Liver (tissue), 9 donors: Measurements from ENCODE around the gene CHST5. TPM values are rescaled to one million over a fixed set of nuclear protein-coding genes. Genes with fewer than 3 reads are reported as not detected.

Experiments
- DNase-seq: peaks from one replicate; pipeline ENCODE4 v3.0.0-alpha.2; 2017; ENCODE audit warnings: low spot score
- H3K27ac ChIP-seq, 2 donors: one replicate each; pipeline ENCODE4 v1.7.0; 2013; ENCODE audit warnings: inconsistent platforms in 2 of 2, low read length in 2 of 2, control low read depth in 1 of 2, low read depth in 1 of 2, mild to moderate bottlenecking in 1 of 2
- H3K27me3 ChIP-seq, 4 donors: one replicate each; pipeline versions ENCODE4 v1.6.1 to v1.7.0; 2013; ENCODE audit warnings: low read length in 3 of 4, inconsistent platforms in 1 of 4, mild to moderate bottlenecking in 1 of 4, moderate library complexity in 1 of 4; ENCODE audit not compliant: control insufficient read depth in 4 of 4, insufficient read depth in 4 of 4
- H3K36me3 ChIP-seq, 4 donors: one replicate each; pipeline versions ENCODE4 v1.6.1 to v1.7.0; 2013; ENCODE audit warnings: low read length in 3 of 4, mild to moderate bottlenecking in 3 of 4, low read depth in 1 of 4, moderate library complexity in 1 of 4; ENCODE audit not compliant: control insufficient read depth in 4 of 4, insufficient read depth in 3 of 4
- H3K4me1 ChIP-seq, 4 donors: one replicate each; pipeline versions ENCODE4 v1.6.1 to v1.7.0; 2013; ENCODE audit warnings: low read length in 3 of 4, mild to moderate bottlenecking in 3 of 4, moderate library complexity in 1 of 4; ENCODE audit not compliant: control insufficient read depth in 4 of 4, insufficient read depth in 4 of 4
- H3K4me3 ChIP-seq, 3 donors: one replicate each; pipeline versions ENCODE4 v1.6.1 to v1.7.0; 2013; ENCODE audit warnings: low read length in 3 of 3, control low read depth in 1 of 3, low read depth in 1 of 3, mild to moderate bottlenecking in 1 of 3
- H3K9ac ChIP-seq, 2 donors: one replicate each; pipeline ENCODE4 v1.7.0; 2013; ENCODE audit warnings: low read length in 2 of 2, mild to moderate bottlenecking in 2 of 2, moderate library complexity in 2 of 2, control low read depth in 1 of 2, low read depth in 1 of 2
- H3K9me3 ChIP-seq, 4 donors: one replicate each; pipeline versions ENCODE4 v1.6.1 to v1.7.0; 2013; ENCODE audit warnings: low read length in 3 of 4; ENCODE audit not compliant: control insufficient read depth in 4 of 4
- CTCF ChIP-seq: fragments of 150-350 bp; IDR thresholded peaks from 2 replicates; pipeline ENCODE4 v1.5.1; 2017; ENCODE audit warnings: improper control_type of control experiment, low read depth, low read length; ENCODE audit not compliant: missing input control
- HNF4A ChIP-seq, 2 donors: conservative IDR thresholded peaks; 2 replicates each; pipeline ENCODE4 v1.6.1; 2016; ENCODE audit warnings: antibody characterized with exemption in 2 of 2, mild to moderate bottlenecking in 2 of 2
- JUND ChIP-seq, 2 donors: IDR thresholded peaks; 2 replicates each; pipeline ENCODE4 v1.6.1; 2016; ENCODE audit warnings: antibody characterized with exemption in 2 of 2
- MAX ChIP-seq: IDR thresholded peaks from 2 replicates; pipeline ENCODE4 v1.6.1; 2016; ENCODE audit warnings: antibody characterized with exemption
- NR2F2 ChIP-seq: IDR thresholded peaks from 2 replicates; pipeline ENCODE4 v1.6.1; 2016; ENCODE audit warnings: antibody characterized with exemption
- RAD21 ChIP-seq, 2 donors: IDR thresholded peaks; 2 replicates each; pipeline ENCODE4 v1.6.1; 2016; ENCODE audit warnings: antibody characterized with exemption in 2 of 2, mild to moderate bottlenecking in 2 of 2
- REST ChIP-seq: IDR thresholded peaks from 2 replicates; pipeline ENCODE4 v1.6.1; 2016; ENCODE audit warnings: antibody characterized with exemption, mild to moderate bottlenecking
- RXRA ChIP-seq, 2 donors: IDR thresholded peaks; 2 replicates each; pipeline ENCODE4 v1.6.1; 2017 to 2018; ENCODE audit warnings: antibody characterized with exemption in 2 of 2, mild to moderate bottlenecking in 1 of 2
- SP1 ChIP-seq: IDR thresholded peaks from 2 replicates; pipeline ENCODE4 v1.6.1; 2018; ENCODE audit warnings: antibody characterized with exemption, mild to moderate bottlenecking
- TAF1 ChIP-seq: conservative IDR thresholded peaks from 2 replicates; pipeline ENCODE4 v1.6.1; 2016; ENCODE audit warnings: antibody characterized with exemption, mild to moderate bottlenecking
- YY1 ChIP-seq: IDR thresholded peaks from 2 replicates; pipeline ENCODE4 v1.6.1; 2016; ENCODE audit warnings: antibody characterized with exemption, mild to moderate bottlenecking
- ZBTB33 ChIP-seq: IDR thresholded peaks from 2 replicates; pipeline ENCODE4 v1.6.1; 2016; ENCODE audit warnings: antibody characterized with exemption
- WGBS: extraction: QIAGEN DNeasy Blood & Tissue Kit; methylation state at CpG from one replicate; pipeline ENCODE4 v1.1.7; 2013; 5-methylcytosine and 5-hydroxymethylcytosine counted together
- polyA plus RNA-seq, 2 donors: library from polyadenylated mRNA; stranded (reverse) in 1 of 2; unstranded in 1 of 2; fragments of 200-250 nt in 1 of 2; fragments of >200 nt in 1 of 2; fragmentation: Nextera tagmentation in 1 of 2; extraction: Ambion mirVana in 1 of 2; gene quantifications; one replicate each; pipeline versions ENCODE4 v1.2.1 to v1.2.3, GENCODE V29; 2013 to 2015
- total RNA-seq, 2 donors: library from RNA; depleted of rRNA; stranded (reverse); fragments of >200 nt; gene quantifications; one replicate each; pipeline ENCODE4 v1.2.3, GENCODE V29; 2014
- donor health status: healthy.
- donor health status: healthy.
- donor health status: healthy.
- donor health status: healthy.
- donor health status: healthy.

CHST5 gene
- total and polyA plus RNA-seq, 4 donors = not detected

GRCh38 chr16:75526032-75526790, 9.7 kb downstream of the CHST5 start:
- Histone ChIP-seq H3K4me3 (no peak overlapping the region), H3K9ac (no peak overlapping the region), H3K27me3 (no peaks in the 10 kb centered on the region), H3K27ac (no peak overlapping the region), H3K4me1 (peaks cover 0 to 11% (median 8%) of the 10 kb centered on the region in 4 donors), H3K9me3 (no peaks in the 10 kb centered on the region), H3K36me3 (no peaks in the 10 kb centered on the region)
- DNase-seq = no peak
- TF ChIP-seq HNF4A (conservative IDR thresholded peaks at IDR 0.05) (peak in 1 of 2 donors; percentile 13), REST (no peak), CTCF (no peak)
- 74% methylated on average over 5 of the region's 5 CpGs for WGBS

- Histone ChIP-seq H3K36me3 (no peaks in the 10 kb centered on the region), H3K9ac (no peak overlapping the region), H3K9me3 (no peaks in the 10 kb centered on the region), H3K4me1 (peaks cover 0 to 8% (median 1%) of the 10 kb centered on the region in 4 donors), H3K27ac (no peak overlapping the region), H3K27me3 (no peaks in the 10 kb centered on the region), H3K4me3 (no peak overlapping the region)
- WGBS = 95% methylated on average over 6 of the region's 6 CpGs
- no peak for DNase-seq
- TF ChIP-seq YY1 = no peak
- TF ChIP-seq RAD21 (IDR thresholded peaks at IDR 0.05) = no peak
- TF ChIP-seq SP1 = no peak
- no peak for TF ChIP-seq RXRA (IDR thresholded peaks at IDR 0.05)
- TF ChIP-seq JUND (IDR thresholded peaks at IDR 0.05) = no peak
- no peak for TF ChIP-seq MAX
- TF ChIP-seq ZBTB33 = no peak
- TF ChIP-seq NR2F2 = no peak
- no peak for TF ChIP-seq REST
- TF ChIP-seq TAF1 = no peak
Measured at GRCh38 chr16:75519175-75519574, 16.7 kb downstream of the CHST5 start.
